T-helper 9 cell (primary cell): ENCODE data around the gene ULK4.

Source experiments
- DNase-seq: peaks from one replicate; pipeline ENCODE4 v3.0.0-alpha.2; 2020

The ULK4 gene

GRCh38 chr3:41244620-41245336 lies 717.1 kb downstream of the ULK4 start:
- DNase-seq = no peak

- no peak for DNase-seq
Measured at GRCh38 chr3:41243183-41243582, 718.7 kb downstream of the ULK4 start.

GRCh38 chr3:41241800-41242571 lies 719.9 kb downstream of the ULK4 start:
- DNase-seq = no peak

DNA sequence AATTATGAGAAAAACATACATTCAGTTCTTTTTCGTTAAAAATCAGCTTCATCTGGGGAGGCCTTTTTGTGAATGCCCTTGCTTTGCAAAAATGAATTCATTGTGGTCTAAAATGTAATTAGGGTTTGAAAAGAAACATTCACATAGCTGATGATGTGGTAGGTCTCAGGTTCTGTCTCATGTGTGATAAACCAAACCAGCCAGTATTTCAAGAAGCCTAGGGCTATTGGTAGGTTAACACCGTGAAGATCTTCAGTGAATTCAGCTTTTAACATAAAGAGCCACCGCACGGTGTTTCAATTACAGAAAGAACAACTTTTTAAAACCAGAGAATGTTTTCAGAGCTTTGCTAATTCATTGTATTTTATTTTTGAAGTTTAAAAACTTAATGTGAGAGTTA lies 720.7 kb downstream of the ULK4 start:
- no peak for DNase-seq

GRCh38 chr3:41239587-41239986 lies 722.3 kb downstream of the ULK4 start:
- DNase-seq = no peak

DNA sequence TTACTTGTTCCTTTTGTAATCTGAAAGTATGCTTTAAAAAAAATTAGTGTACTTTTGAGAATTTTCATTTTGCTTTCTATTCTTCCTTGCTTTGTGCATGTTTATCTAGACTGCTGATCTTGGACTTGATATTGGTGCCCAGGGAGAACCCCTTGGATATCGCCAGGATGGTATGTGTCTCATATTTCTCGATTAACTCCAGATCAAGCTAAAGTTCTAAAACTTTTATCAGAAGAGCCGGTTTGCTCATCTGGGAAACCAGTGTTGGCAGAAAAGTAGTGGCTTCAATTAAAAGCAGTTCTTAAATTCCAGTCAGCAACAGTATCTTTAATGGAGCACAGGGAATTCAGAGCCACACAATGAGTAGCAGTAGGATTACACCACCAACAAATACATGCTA lies 724.0 kb downstream of the ULK4 start:
- DNase-seq = no peak

DNA sequence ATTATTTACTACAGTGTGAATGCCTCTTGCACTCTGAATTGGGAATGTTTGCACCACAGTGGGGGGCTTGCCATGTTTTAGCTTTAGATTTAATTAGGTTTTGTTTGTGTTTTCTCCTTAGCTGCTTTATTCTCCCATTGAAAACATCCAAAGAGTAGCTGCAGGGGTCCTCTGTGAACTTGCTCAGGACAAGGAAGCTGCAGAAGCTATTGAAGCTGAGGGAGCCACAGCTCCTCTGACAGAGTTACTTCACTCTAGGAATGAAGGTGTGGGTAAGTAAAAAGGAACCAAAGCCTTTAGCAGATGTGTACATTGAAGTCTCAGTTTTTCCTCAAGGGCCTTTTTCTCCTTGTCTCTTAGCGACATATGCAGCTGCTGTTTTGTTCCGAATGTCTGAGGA lies 725.7 kb downstream of the ULK4 start:
- no peak for DNase-seq

- DNase-seq = no peak
Measured at GRCh38 chr3:41234823-41235721, 726.8 kb downstream of the ULK4 start.

DNA sequence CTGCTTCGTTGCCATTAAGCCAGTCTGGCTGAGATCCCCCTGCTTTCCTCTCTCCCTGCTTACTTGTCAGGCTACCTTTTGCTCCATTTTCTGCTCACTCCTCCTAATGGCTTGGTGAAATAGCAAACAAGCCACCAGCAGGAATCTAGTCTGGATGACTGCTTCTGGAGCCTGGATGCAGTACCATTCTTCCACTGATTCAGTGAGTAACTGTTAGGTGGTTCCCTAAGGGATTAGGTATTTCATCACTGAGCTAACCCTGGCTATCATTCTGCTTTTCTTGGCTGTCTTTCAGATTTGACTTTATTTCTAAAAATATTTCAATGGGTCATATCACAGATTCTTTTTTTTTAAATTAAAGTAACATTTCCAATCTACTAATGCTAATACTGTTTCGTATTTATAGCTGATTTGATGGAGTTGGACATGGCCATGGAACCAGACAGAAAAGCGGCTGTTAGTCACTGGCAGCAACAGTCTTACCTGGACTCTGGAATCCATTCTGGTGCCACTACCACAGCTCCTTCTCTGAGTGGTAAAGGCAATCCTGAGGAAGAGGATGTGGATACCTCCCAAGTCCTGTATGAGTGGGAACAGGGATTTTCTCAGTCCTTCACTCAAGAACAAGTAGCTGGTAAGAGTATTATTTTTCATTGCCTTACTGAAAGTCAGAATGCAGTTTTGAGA lies 737.6 kb downstream of the ULK4 start:
- no peak for DNase-seq

DNA sequence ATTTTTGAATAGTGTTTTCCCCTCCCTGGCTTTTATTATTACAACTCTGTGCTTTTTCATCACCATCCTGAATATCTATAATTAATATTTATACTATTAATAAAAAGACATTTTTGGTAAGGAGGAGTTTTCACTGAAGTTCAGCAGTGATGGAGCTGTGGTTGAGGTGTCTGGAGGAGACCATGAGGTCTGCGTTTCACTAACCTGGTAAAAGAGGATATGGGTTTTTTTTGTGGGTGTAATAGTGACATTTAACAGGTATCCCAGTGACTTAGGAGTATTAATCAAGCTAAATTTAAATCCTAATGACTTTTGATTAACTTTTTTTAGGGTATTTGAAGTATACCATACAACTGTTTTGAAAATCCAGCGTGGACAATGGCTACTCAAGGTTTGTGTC lies 738.2 kb downstream of the ULK4 start:
- DNase-seq = no peak

DNA sequence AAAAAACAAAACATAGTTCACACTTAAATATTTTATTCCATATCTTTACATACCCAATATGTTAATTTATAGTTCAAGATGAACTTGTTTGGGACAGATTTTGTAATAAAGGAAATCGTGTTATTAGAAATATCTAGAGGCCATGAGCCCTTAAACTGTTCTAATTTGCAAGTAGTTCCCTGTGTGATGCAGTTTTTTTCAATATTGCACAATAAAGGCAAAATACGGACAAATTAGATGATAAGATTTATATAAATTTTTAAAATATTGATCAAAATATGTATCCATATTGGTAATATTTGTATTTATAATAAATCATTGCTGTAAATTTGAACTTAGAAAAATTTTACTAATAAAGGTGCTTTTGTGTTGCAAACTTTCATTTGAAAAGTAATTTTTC lies 738.8 kb downstream of the ULK4 start:
- DNase-seq = no peak

GRCh38 chr3:41222501-41222900 lies 739.4 kb downstream of the ULK4 start:
- DNase-seq = no peak

DNA sequence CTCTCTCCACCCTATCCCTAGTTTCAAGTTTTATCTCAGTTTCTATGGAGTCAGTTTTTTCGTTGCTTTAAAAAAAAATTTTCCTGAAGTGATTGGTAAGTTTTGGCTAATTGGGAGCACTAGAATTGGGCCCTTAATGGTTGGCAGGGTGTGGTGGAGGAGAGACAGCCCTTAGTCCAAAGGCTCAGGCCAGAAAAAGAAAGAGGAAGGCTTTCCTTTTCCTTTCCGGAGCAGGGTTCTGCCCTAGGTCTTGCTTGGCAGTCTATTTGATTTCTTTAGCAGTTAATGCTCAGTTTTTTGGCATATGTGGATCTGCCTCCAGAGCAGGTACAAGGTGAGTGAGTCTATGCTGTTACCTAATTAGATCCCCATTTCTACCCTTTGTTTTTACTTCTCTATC lies 739.9 kb downstream of the ULK4 start:
- DNase-seq = no peak

GRCh38 chr3:41220906-41221677 lies 740.8 kb downstream of the ULK4 start:
- no peak for DNase-seq

DNA sequence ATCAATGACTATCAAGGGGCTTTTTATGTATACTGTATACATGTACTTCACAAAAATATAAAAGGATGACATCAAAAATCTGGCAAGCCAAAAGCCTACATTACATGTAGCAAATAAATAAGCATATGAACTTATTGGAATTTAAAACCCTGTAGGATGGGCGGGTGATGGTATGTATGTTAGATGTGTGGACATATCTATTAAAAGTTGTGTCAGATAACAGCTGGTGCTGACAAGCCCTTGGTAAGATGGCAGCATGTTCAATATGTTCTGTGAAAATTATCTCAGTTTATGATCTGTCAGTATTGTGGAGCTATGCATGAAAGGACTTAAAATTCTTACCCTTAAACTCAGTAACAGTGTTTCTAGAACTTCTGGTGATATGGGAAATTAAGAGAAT lies 742.5 kb downstream of the ULK4 start:
- no peak for DNase-seq

DNA sequence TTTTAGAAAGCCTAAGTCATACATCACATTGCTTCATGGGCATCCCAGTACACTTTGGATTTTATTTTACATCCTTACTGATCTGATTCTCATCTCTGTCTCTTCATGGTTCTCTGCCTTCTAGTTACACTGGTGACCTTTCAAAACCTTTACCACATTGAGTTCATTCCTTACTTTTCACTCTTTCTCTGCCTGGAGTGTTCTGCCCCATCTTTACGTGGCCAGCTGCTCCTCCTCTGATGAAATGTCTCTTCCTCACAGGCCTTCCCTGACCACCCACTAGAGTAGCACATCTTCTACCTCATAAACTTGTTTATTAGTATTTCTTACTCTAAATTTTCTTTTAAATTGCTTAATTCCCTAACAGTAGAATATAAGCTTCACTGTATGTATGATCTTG lies 744.9 kb downstream of the ULK4 start:
- no peak for DNase-seq

- no peak for DNase-seq
Measured at GRCh38 chr3:41216422-41216821, 745.5 kb downstream of the ULK4 start.

DNA sequence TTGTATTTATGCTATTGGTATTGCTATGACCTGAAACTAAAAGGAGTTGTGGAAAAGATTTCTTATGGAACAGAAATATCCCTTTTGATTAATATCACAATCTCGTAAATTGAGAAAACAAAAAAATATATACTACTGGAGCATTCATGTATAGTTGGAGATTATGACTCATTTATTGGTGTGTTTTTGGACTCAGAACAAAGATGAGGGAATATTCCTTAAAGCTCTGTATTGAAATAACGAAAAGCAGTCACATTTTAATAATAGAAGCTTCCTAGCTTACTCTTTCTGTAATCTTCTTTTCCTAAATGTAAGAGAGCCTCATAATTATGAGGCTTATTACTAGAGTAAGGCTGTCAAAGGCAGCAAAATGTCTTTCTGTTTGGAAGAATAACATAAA lies 748.3 kb downstream of the ULK4 start:
- DNase-seq = no peak

GRCh38 chr3:41212088-41212487 lies 749.8 kb downstream of the ULK4 start:
- no peak for DNase-seq

- DNase-seq = no peak
Measured at GRCh38 chr3:41210966-41211365, 750.9 kb downstream of the ULK4 start.

- DNase-seq = no peak
Measured at GRCh38 chr3:41209646-41210045, 752.3 kb downstream of the ULK4 start.
